D721Med (cell line): ENCODE results near the gene PAPOLG.

Experiments
- DNase-seq: peaks from one replicate; pipeline ENCODE4 v3.0.0; 2011; ENCODE audit warnings: low spot score; ENCODE audit not compliant: insufficient read length
- FAIRE-seq: peaks from 2 replicates; lab custom pipeline; 2011; peaks lifted over from hg19 to GRCh38; lab: Jason Lieb, UNC
- TF ChIP-seq, protein P1 (sequence below): IDR thresholded peaks from 2 replicates; pipeline ENCODE4 v1.5.1; 2012; ENCODE audit warnings: mild to moderate bottlenecking, control low read depth; ENCODE audit not compliant: insufficient read depth; ENCODE audit errors: missing control alignments

The PAPOLG gene

DNA sequence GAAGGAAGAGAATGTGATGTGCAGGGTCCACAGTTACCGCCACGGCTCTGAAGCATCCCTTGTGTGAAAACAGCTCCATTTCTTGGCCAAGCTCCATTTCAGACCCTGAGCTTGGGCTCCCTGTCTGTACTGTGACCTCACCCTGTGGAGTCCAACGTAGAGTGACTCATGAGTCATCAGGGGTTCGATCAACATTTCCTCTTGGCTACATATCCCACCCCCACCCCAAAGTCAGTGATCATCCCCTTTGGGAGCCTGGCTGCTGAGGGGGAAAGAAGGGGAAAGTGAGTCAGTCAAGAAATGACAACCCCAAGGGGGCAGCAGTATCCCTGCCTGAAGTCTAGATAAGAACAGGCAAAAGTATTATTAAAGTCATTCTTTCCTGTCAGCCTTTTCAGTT is 62.2 kb downstream of the PAPOLG start:
- no peak for FAIRE-seq
- TF ChIP-seq, protein P1, sequence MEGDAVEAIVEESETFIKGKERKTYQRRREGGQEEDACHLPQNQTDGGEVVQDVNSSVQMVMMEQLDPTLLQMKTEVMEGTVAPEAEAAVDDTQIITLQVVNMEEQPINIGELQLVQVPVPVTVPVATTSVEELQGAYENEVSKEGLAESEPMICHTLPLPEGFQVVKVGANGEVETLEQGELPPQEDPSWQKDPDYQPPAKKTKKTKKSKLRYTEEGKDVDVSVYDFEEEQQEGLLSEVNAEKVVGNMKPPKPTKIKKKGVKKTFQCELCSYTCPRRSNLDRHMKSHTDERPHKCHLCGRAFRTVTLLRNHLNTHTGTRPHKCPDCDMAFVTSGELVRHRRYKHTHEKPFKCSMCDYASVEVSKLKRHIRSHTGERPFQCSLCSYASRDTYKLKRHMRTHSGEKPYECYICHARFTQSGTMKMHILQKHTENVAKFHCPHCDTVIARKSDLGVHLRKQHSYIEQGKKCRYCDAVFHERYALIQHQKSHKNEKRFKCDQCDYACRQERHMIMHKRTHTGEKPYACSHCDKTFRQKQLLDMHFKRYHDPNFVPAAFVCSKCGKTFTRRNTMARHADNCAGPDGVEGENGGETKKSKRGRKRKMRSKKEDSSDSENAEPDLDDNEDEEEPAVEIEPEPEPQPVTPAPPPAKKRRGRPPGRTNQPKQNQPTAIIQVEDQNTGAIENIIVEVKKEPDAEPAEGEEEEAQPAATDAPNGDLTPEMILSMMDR = no peak
- DNase-seq = no peak

DNA sequence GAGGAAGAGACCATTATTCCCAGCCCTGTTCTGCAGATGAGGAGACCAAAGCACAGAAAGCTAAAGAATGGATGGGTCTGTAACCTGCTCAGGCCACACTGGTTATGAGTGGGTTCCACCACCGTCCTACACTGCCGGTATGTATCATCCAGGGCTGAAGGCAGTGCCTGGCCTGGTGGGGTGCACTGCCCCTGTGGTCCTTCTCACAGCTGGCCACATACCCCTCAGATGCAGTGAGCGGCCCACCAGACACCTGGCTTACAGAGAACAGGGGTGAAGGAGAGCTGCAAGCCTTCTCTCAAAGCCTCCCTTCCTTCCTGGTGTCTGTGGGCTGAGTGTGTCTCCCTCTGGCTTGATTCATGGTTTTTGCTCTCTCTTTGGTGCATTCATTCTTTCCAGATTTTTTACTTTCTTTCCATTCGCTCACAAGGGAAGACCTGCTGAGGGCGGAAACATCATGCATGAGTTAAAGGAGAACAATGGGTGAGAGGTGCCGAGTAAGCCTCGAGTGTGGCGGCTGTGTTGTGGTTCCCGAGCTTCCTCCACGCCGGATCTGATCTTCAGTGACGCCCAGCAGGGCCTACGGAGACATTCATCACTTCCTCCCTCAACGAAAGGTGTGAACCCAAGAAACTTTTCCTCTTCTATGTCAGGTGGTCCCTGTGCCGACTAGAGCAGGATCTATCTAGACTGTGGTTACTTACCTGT is 63.2 kb downstream of the PAPOLG start:
- FAIRE-seq (no peak), DNase-seq (no peak)
- TF ChIP-seq, protein P1 = no peak

DNA sequence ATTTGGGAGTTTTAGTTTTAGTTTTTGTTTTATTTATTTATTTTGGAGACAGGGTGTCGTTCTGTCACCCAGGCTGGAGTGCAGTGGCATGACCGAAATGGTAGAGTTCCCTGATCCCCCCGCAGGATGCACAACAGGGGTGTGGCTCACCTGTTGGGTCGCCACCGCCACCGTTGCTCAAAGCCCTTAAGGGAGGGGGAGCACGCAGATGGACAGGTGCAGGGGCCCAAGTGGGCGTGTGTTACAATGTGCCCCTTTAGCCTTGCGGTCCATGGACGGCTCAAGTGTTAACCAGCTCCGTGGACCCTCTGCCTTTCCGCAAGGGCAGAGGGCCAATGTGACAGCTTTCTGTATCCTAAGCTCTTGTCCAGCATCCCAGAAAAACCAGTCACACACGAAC is 63.9 kb downstream of the PAPOLG start:
- FAIRE-seq (no peak), DNase-seq (no peak)
- TF ChIP-seq, protein P1 = no peak

DNA sequence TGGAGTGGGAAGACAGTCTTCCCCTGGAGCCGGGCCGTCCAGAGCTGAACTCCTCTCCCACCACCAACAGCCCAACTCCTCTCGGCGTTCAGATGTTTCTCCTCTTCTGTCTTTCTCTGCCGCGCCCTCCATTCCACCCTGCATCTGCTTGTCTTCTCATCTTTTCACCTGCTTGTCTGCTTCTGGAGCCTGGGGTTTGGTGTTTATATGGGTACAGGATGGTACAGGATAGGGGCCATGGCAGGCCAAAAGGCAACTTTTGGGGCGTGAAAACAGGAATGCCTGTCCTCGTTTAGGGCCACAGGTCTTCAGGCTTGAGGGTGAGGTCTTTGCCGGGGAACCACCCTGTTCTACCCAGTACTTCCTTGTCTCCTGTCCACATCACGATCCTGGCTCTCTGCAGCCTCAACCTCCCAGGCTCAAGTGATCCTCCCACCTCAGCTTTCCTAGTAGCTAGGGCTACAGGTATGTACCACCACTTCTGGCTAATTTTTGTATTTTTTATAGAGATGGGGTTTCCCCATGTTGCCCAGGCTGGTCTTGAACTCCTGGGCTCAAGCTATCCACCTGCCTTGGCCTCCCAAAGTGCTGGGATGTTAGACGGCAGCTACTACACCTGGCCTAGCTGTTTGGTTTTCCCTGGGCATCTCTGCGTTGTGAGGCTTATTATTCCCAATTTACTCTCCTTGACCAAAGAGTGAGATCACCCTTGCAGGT is 64.5 kb downstream of the PAPOLG start:
- TF ChIP-seq, protein P1 = no peak
- DNase-seq (no peak), FAIRE-seq (no peak)

DNA sequence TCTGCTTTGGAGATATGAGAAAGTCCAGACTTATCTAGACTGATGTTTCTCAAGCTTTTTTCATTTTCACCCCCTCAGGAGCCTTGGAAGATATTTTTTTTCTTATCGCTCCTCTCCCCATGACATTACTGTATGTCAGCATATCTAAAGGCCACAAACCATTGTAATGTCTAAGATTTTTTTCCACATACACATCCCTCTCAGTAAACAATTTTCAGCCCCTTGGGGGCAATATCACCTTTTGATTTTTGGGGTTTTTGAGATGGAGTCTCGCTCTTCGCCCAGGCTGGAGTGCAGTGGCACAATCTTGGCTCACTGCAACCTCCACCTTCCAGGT is 65.0 kb downstream of the PAPOLG start:
- DNase-seq (no peak), FAIRE-seq (no peak)

DNA sequence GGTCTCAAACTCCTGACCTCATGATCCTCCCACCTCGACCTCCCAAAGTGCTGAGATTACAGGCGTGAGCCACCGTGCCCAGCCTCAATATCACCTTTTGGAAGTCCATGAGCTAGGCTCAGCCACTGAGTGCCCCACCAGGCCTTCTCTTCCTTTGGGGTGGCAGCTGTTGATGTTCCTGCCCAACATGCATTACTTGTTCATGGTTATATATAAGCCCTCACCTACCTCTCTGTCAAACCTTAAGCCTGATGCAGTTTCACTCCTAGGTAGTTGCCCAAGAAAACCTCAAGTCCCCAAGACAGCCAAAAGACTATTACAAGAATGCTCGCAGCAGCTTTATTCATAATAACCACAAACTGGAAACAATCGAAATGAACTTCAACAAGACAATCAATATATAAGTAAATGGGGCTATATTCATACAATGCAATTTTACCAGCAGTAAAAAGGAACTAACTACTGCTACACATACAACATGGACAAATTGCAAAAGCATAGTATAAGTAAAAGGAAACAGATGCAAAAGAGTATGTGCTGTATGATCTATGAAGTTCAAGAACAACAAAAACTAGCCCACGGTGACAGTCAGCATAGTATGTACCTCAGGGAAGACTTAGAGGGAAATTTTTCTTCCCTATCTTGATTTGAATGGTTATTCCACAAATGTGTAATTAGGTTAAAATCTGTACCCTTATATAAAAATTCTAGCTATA is 65.7 kb downstream of the PAPOLG start:
- no peak for FAIRE-seq
- DNase-seq = no peak
- TF ChIP-seq, protein P1 = no peak

More for the DNA sequence above, 65.0 kb downstream of the PAPOLG start:
- TF ChIP-seq, protein P1 = no peak
